PC-9 (cell line): ENCODE measurements around the gene GPR119. TPM values are rescaled to one million over a fixed set of nuclear protein-coding genes. Genes with fewer than 3 reads are reported as not detected.

Experiments
- BruUV-seq: library from RNA; stranded (reverse); fragments of 400-500 nt; replicated peaks from 2 replicates; lab custom pipeline; 2021; lab: Mats Ljungman, UMichigan
- CTCF ChIA-PET: fragments of 300-600 bp; sonication (Branson Sonifier 250); formaldehyde crosslinking; loops from one replicate; lab custom pipeline; 2022; ENCODE audit warnings: antibody characterized with exemption; lab: Charles Lee
- POLR2A ChIA-PET: fragments of 300-600 bp; sonication (Branson Sonifier 250); formaldehyde crosslinking; loops from one replicate; lab custom pipeline; 2022; ENCODE audit warnings: antibody characterized with exemption; ENCODE audit not compliant: unreplicated experiment; lab: Charles Lee
- DNase-seq, 2 experiments: peaks; one replicate each; pipeline versions ENCODE4 v3.0.0 to v3.0.0-alpha.2; 2015 to 2022; ENCODE audit warnings: mixed read lengths in 1 of 2
- H2AFZ ChIP-seq: fragments of 200-600 bp; sonication (generic); 2 replicates; pipeline ENCODE4 v1.8.1; 2017; ENCODE audit warnings: antibody characterized with exemption
- H3F3A ChIP-seq: fragments of 200-600 bp; sonication (generic); 2 replicates; pipeline ENCODE4 v1.8.1; 2017; ENCODE audit warnings: antibody characterized with exemption, mild to moderate bottlenecking, low read depth; ENCODE audit not compliant: insufficient read depth
- H3K27ac ChIP-seq: fragments of 200-600 bp; sonication (generic); 2 replicates; pipeline ENCODE4 v1.6.1; 2016; ENCODE audit warnings: mixed run types
- H3K27me3 ChIP-seq: fragments of 200-600 bp; sonication (generic); 2 replicates; pipeline ENCODE4 v1.6.1; 2016; ENCODE audit warnings: low read depth, mixed run types; ENCODE audit not compliant: insufficient read depth
- H3K36me3 ChIP-seq: fragments of 200-600 bp; sonication (generic); 2 replicates; pipeline ENCODE4 v1.6.1; 2016; ENCODE audit warnings: low read depth, mixed run types
- H3K4me1 ChIP-seq: fragments of 200-600 bp; sonication (generic); replicated peaks from 2 replicates; pipeline ENCODE4 v1.6.1; 2016; ENCODE audit warnings: mixed run types; ENCODE audit not compliant: insufficient read depth
- H3K4me2 ChIP-seq: fragments of 200-600 bp; sonication (generic); 2 replicates; pipeline ENCODE4 v1.6.1; 2017; ENCODE audit warnings: mixed run types
- H3K4me3 ChIP-seq: fragments of 200-600 bp; sonication (generic); 2 replicates; pipeline ENCODE4 v1.6.1; 2016; ENCODE audit warnings: mixed run types
- H3K79me2 ChIP-seq: fragments of 200-600 bp; sonication (generic); 2 replicates; pipeline ENCODE4 v1.6.1; 2017; ENCODE audit warnings: low read depth, mixed run types
- H3K9me2 ChIP-seq: fragments of 200-600 bp; sonication (generic); 2 replicates; pipeline ENCODE4 v1.8.1; 2017; ENCODE audit warnings: mild to moderate bottlenecking; ENCODE audit not compliant: insufficient read depth
- H3K9me3 ChIP-seq: fragments of 200-600 bp; sonication (generic); 2 replicates; pipeline ENCODE4 v1.8.1; 2016; ENCODE audit warnings: low read depth; ENCODE audit not compliant: insufficient read depth
- H4K20me1 ChIP-seq: fragments of 200-600 bp; sonication (generic); 2 replicates; pipeline ENCODE4 v1.8.1; 2017; ENCODE audit not compliant: insufficient read depth
- EZH2 ChIP-seq: fragments of 200-600 bp; sonication (generic); IDR thresholded peaks from 2 replicates; pipeline ENCODE4 v1.8.0; 2017; ENCODE audit warnings: antibody characterized with exemption, low read depth
- intact Hi-C: fragments of 100-400 bp; cut with micrococcal nuclease; formaldehyde crosslinking; loops from one replicate; pipeline ENCODE4 v1.10.0; 2022; ENCODE audit not compliant: unreplicated experiment
- total RNA-seq: library from RNA; stranded (reverse); gene quantifications from 2 replicates; pipeline ENCODE4 v1.2.3, GENCODE V29; 2021
- TF ChIP-seq, protein P1 (sequence below): fragments of 200-600 bp; sonication (generic); conservative IDR thresholded peaks from 2 replicates; pipeline ENCODE4 v1.6.1; 2017; ENCODE audit warnings: mixed run types, antibody characterized with exemption, mild to moderate bottlenecking, moderate library complexity

Gene GPR119
- total RNA-seq, 1 experiment from 2014 or later: not detected

DNA sequence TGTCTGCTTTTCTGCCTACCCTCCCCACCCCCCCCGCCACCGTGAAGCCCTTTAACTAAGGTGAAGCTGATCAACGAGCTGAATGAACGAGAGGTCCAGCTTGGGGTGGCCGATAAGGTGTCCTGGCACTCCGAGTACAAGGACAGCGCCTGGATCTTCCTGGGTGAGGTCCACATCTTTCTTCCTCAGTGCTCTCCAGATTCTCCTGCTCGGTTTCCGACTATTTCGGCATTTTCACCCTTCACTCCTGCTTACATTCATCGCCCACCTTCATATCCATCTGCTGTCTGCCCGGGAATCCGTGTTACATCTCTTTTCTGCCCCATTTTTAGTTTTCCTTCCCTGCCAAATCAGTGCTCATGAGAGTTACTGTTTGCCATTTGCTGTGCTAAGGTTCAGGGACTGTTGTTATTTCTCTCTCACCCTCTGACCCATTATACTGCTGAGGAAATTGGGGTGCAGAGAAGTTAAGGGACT is 16.8 kb upstream of the GPR119 start:
- H3K79me2 ChIP-seq: peaks cover 23% of the 10 kb centered on the region
- 0 out of 2 replicates have a peak, but pooled peaks cover 6% of the 10 kb centered on the region for H3K9me2 ChIP-seq
- H3K4me2 ChIP-seq: peak overlapping the region; percentile 93
- DNase-seq: no peak
- no peak for TF ChIP-seq EZH2
- TF ChIP-seq, protein P1, sequence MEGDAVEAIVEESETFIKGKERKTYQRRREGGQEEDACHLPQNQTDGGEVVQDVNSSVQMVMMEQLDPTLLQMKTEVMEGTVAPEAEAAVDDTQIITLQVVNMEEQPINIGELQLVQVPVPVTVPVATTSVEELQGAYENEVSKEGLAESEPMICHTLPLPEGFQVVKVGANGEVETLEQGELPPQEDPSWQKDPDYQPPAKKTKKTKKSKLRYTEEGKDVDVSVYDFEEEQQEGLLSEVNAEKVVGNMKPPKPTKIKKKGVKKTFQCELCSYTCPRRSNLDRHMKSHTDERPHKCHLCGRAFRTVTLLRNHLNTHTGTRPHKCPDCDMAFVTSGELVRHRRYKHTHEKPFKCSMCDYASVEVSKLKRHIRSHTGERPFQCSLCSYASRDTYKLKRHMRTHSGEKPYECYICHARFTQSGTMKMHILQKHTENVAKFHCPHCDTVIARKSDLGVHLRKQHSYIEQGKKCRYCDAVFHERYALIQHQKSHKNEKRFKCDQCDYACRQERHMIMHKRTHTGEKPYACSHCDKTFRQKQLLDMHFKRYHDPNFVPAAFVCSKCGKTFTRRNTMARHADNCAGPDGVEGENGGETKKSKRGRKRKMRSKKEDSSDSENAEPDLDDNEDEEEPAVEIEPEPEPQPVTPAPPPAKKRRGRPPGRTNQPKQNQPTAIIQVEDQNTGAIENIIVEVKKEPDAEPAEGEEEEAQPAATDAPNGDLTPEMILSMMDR: no peak
- BruUV-seq: TSS peak; percentile 48
- H3K4me3 ChIP-seq: peak overlapping the region; percentile 83
- H2AFZ ChIP-seq: peak overlapping the region; percentile 97
- H3F3A ChIP-seq: peaks cover 2% of the 10 kb centered on the region; the same call in 1 of the 2 replicates
- no peaks in the 10 kb centered on the region for H4K20me1 ChIP-seq
- peaks cover 11% of the 10 kb centered on the region for H3K4me1 ChIP-seq
- CTCF ChIA-PET: interaction anchor here (0.6 kb wide), 1 partner anchor 43 kb away, joined by 4 read pairs; no protein-coding TSS in a partner anchor
- no peak overlapping the region for H3K27ac ChIP-seq
- no peaks in the 10 kb centered on the region for H3K9me3 ChIP-seq
- peaks cover 14% of the 10 kb centered on the region; the same call in 1 of the 2 replicates for H3K27me3 ChIP-seq
- intact Hi-C loops: loop anchor here (5.0 kb wide), 2 partner anchors 135 to 500 kb away; partner anchors contain the start of genes ENOX2 and ZNF280C
- peaks cover 12% of the 10 kb centered on the region; the same call in 1 of the 2 replicates for H3K36me3 ChIP-seq
- POLR2A ChIA-PET: interaction anchor here (0.6 kb wide), 1 partner anchor 225 kb away, joined by 5 read pairs; no protein-coding TSS in a partner anchor

DNA sequence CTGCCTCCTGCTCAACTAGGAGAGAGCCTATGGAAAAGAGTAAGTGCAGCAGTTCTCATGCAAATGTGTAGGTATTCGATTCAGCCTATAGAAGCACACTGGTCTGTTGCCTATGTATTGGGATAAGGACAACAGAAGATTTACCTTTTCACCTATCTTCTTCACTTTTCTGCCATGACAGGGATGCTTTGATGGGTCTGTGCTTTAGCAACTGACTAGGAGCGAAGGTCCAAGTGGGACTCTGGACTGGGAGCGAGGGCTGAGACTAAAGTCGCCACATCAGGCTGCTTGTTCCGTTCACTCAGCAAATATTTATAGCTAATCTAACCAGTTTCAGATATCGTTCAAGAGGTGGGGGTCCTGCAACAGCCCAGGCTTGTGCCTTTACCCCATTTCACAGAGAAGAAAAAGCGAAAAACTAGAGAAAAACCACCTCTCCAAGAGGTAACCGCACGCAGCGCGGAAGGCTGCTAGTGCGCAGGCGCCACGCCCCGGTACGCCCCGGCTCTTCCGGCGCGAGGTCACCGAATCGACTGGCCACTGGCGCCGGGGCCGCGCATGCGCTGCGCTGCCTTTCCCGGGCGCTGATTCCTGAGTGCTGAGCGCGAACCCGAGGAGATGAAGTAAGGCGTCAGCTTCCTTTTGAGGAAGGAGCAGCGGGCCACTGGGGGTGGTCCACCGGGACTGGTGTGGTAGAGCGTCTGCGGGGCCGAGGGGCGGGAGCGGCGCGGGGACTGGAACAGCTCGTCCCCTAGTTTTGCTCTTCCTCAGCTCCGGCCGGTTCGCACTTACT is 16.1 kb upstream of the GPR119 start, which contains the start of gene RBMX2:
Gene RBMX2 (plus strand): TSS at position 573 of the 793 bp plus-strand sequence. CDS start 46 bp downstream, at position 619.
- DNase-seq: peak; percentile 70 to 84
- Histone ChIP-seq H3K9me3 (no peaks in the 10 kb centered on the region), H3K4me1 (peaks cover 11% of the 10 kb centered on the region), H3K9me2 (0 out of 2 replicates have a peak, but pooled peaks cover 6% of the 10 kb centered on the region), H4K20me1 (no peaks in the 10 kb centered on the region), H3K79me2 (peaks cover 23% of the 10 kb centered on the region), H3K36me3 (peaks cover 12% of the 10 kb centered on the region; the same call in 1 of the 2 replicates), H3F3A (peaks cover 2% of the 10 kb centered on the region; the same call in 1 of the 2 replicates), H2AFZ (peak within 1 kb of the TSS; percentile 97), H3K4me2 (peak within 1 kb of the TSS; percentile 93), H3K27ac (peak within 1 kb of the TSS; percentile 42), H3K27me3 (peaks cover 14% of the 10 kb centered on the region; the same call in 1 of the 2 replicates), H3K4me3 (peak within 1 kb of the TSS; percentile 83)
- intact Hi-C loops: loop anchor here (5.0 kb wide), 2 partner anchors 134 to 501 kb away; partner anchors contain the start of genes ENOX2 and ZNF280C
- ChIA-PET POLR2A (interaction anchor here (0.5 to 0.6 kb wide), 2 partner anchors 59 to 226 kb away, joined by 4 to 5 read pairs; no protein-coding TSS in a partner anchor), CTCF (interaction anchor here (0.6 kb wide), 3 partner anchors 44 to 430 kb away, joined by 3 to 4 read pairs (median 3); no protein-coding TSS in a partner anchor)
- BruUV-seq: TSS peak; percentile 96
- TF ChIP-seq EZH2: no peak
- TF ChIP-seq, protein P1: no peak

DNA sequence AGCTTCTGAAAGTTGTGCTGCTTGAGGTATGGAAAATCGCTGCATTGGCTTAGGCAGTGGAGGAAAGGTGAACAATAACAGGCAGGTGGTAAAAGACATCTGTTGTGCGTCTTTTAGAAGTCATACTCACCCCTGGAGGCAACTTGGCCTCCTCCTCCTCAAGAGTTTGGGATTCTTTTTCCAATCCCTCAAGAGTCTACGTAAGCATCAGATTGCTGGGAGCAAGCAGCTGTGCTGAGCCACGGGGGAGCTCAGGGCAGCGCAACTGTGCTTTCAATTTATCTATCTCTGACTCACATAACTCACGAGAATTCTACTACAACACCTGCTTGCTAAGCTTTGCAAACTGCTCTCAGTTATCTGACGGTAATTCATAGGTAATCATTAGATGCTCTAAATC is 9.9 kb upstream of the GPR119 start:
- intact Hi-C loops: loop anchor here (10.0 kb wide), 1 partner anchor 791 kb away; no protein-coding TSS in a partner anchor
- POLR2A ChIA-PET: no interaction called here
- CTCF ChIA-PET: no interaction called here

More for the DNA sequence above, 9.9 kb upstream of the GPR119 start:
- Histone ChIP-seq H3K9me3 (no peaks in the 10 kb centered on the region), H3F3A (no peaks in the 10 kb centered on the region), H3K4me3 (no peak overlapping the region), H3K9me2 (no peaks in the 10 kb centered on the region), H4K20me1 (no peaks in the 10 kb centered on the region), H3K4me1 (no peaks in the 10 kb centered on the region), H3K27ac (no peak overlapping the region), H3K27me3 (peaks cover 33% of the 10 kb centered on the region), H3K36me3 (no peaks in the 10 kb centered on the region), H2AFZ (no peak overlapping the region), H3K79me2 (no peaks in the 10 kb centered on the region), H3K4me2 (no peak overlapping the region)
- TF ChIP-seq, protein P1: no peak
- TF ChIP-seq EZH2: no peak
- no TSS peak for BruUV-seq
- DNase-seq: no peak
